HG03439 (cell line): ENCODE data around the gene KAT2A.

Experiments used
- ATAC-seq: cut with Tn5 transposase; IDR thresholded peaks from one replicate; pipeline ENCODE4 v1.9.1; 2021; ENCODE audit warnings: mild to moderate bottlenecking, moderate library complexity; ENCODE audit not compliant: unreplicated experiment

KAT2A gene

DNA sequence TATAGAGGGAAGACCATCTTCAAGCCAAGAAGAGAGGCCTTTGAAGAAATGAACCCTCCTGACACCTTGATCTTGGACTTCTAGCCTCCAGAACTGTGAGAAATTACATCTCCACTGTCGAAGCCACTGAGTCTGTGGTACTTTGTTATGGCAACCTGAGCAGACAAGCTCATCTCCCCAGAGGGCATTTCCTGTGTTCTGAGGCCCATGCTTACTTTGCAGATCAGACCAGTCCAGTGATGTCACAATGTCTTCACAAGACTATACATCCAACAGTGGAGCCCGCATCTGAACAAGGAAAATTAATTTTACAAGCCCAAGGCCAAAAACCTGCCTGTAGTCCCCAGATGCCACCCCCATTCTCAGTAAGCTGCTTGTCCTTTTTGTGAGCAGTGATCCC, 56.0 kb downstream of the KAT2A start:
- ATAC-seq: no peak
